NCI-H2107 treated with DMSO at 0.1 percent for 48 hours (cell line): ENCODE results near the gene SCYL2.
"Not testable (repeated sequence)": the region's sequence is repeated elsewhere in the genome, so short reads cannot be mapped to it uniquely, and the experiment has no call there.

Experiments used
- DNase-seq: peaks from one replicate; lab custom pipeline; 2025; ENCODE audit not compliant: unreplicated experiment; lab: John Stamatoyannopoulos, UW

SCYL2 gene

DNA sequence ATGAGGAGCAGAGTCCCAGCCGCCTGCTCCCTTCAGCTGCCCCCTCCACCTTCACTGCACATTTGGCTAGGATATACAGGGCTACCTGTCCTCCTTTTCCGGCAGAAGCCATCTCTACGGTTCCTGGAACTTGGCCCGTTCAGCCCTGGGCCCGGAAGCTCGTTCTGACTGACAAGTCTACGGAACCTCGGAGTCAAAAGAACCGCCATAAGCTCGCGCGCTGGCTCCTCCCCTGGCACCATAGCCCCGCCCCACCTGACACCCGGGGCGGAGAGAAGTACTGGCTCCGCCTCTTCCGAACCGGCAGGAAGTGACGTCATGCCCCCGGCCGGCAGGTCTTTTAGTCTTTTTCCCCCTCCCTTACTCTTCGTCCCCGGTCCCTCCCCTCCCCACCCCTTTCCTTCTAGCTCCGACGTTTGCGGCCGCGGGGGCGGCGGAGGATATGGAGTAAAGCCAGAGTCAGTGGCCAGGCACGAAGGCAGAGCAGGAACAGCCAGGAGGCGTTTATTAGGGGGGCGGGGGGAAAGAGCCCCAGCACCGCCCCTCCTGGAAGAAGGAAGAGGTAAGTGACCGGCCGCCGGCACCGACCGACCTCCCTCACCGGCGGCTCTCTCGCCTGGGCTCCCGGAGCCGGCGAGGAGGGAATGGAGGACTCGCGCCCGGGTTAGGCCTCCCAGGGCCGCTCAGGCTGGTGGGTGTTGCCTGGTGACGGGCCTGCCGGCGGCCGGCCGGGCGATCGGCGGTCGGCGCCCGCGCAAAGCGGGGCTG, at the start of gene SCYL2, which contains the start of gene DEPDC4:
Gene SCYL2 (plus strand): TSS at position 343 of the 768 bp plus-strand sequence. CDS start 15,794 bp downstream, outside the sequence.
Gene DEPDC4 (minus strand): TSS at position 245 of the 768 bp plus-strand sequence. CDS start 3 bp downstream, at position 242.
- DNase-seq, result peak; percentile 85

GRCh38 chr12:100219328-100220109, 47.5 kb upstream of the SCYL2 start:
- no peak for DNase-seq

DNA sequence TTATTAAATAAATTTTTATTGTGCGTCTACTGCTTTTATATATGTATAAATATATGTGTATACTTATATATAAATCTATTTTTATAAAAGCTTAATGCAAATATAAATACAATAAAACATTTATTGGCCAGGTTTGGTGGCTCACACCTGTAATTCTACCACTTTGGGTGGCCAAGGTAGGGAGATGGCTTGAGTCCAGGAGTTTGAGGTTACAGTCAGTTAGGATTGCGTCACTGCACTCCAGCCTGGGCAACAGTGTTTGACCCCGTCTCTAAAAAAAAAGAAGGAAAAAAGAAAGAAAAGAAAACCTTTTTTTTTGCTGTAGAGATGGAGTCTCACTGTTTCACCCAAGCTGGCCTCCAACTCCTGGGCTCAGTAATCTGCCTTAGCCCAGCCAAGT, 45.5 kb upstream of the SCYL2 start:
- no peak for DNase-seq

- DNase-seq, result not testable (repeated sequence)
These were observed 44.8 kb upstream of the SCYL2 start for GRCh38 chr12:100222173-100222572.

GRCh38 chr12:100225491-100225890, 41.5 kb upstream of the SCYL2 start:
- no peak for DNase-seq

DNA sequence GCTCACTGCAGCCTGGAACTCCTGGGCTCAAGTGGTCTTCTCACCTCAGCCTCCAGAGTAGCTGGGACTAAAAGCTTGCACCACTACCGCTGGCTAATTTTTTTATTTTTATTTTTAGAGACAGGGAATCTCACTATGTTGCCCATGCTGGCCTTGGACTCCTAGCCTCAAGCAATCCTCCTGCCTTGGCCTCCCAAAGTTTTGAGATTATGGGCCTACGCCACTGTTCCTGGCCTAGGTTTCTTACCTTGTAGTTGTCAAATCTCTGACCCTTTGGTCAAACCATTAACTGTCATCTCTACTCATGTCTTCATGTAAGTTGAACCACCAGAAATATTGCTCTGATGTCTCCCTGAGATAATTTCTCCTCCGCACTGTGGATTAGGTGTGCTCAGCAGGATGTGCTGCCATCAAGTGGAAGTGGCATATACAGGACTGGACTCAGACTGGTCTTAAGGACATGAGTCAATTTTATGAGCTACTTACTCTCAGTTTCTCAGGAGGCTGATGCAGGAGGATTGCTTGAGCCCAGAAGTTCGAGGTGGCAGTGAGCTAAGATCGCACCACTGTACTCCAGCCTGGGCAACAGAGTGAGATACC, 37.8 kb upstream of the SCYL2 start:
- no peak for DNase-seq

- DNase-seq, result no peak
These were observed 37.1 kb upstream of the SCYL2 start for GRCh38 chr12:100229876-100230275.

- DNase-seq, result not testable (repeated sequence)
These were observed 35.1 kb upstream of the SCYL2 start for GRCh38 chr12:100231873-100232272.

- no peak for DNase-seq
These were observed 32.8 kb upstream of the SCYL2 start for GRCh38 chr12:100234166-100234565.

GRCh38 chr12:100234591-100235304, 32.2 kb upstream of the SCYL2 start:
- DNase-seq, result peak; percentile 37

GRCh38 chr12:100238801-100239200, 28.2 kb upstream of the SCYL2 start:
- DNase-seq, result no peak

GRCh38 chr12:100239589-100239988, 27.4 kb upstream of the SCYL2 start:
- no peak for DNase-seq

- DNase-seq, result no peak
These were observed 23.8 kb upstream of the SCYL2 start for GRCh38 chr12:100243137-100243536.

GRCh38 chr12:100247765-100248164, 19.2 kb upstream of the SCYL2 start:
- no peak for DNase-seq

DNA sequence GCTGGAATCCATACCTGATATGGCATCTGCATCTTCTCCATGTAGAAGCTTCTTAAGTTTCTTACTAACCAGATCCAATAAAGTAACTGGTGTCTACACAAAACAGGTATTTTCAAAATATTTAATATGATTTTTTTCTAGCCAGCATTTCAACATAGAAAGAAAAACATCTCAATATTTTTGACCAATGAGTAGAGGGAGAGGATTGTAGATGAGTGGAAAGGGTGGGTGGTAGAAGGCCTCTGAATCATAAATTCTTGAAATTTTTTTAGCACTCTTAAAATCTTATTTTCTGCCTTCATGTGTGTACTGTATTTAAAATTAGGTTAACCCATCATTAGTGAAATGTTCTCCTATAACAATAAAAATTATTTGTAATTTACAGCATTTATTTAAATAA, 18.1 kb upstream of the SCYL2 start:
- DNase-seq, result no peak

GRCh38 chr12:100249941-100250340, 17.0 kb upstream of the SCYL2 start:
- DNase-seq, result no peak

DNA sequence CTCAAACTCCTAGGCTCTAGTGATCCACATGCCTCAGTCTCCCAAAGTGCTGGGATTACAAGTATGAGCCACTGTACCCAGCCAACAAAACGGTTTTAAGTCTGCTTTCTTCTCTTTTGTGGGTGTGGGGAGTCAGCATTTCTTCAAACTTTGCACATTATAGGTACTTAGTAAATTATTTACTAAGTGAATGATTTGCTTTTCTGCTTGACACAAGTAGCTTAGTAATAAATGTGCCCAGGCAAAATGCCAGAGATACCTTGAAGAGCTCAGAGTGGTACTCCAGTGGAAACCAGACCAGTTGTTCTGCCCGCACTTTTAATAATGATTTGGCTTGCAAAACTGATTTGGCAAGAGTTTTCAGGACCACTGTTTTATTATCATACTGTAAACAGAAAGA, 15.1 kb upstream of the SCYL2 start:
- peak; percentile 58 for DNase-seq

DNA sequence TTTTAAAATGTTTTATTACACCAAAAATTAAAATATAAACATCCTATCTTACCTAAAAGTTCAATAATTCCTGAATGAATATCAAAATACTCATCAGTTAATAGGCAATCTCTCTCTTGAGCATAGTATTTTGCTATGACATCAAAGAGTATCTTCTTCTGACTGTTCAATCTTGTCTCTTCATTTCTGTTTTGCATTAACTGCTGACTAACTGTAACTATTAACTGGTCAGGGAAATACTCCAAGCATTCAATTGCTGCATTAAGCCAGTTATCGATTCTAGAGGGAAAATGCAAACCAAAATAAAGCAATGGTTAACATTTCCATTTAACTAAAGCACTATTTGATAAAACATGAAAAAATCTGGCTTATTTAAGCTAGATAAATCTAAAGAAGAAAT, 13.5 kb upstream of the SCYL2 start:
- no peak for DNase-seq

- DNase-seq, result no peak
These were observed 12.1 kb upstream of the SCYL2 start for GRCh38 chr12:100254876-100255275.

DNA sequence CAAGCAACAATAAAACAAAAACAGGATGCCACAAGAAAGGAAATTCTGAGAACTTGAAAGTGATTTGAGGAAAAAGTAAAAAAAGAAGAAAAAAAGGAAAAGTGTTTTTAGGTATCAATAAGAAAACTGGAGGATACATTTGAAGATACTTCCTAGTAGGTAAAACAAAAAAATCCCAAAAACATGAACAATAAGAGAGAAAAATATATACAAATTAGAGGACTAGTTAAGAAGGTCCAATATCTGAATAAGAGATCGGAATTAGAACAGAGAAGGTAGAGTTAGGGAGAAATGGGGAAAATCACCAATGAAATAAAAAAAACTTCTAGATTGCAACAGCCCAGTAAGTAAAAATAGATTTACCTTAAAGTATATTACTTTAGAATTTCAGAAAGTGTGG, 8.8 kb upstream of the SCYL2 start:
- DNase-seq, result no peak

GRCh38 chr12:100263131-100263530, 3.8 kb upstream of the SCYL2 start:
- DNase-seq, result no peak
